Osteocyte (in vitro differentiated cells): ENCODE results near the gene DIP2C. TPM values are rescaled to one million over a fixed set of nuclear protein-coding genes. Genes with fewer than 3 reads are reported as not detected.

Experiments
- DNase-seq: peaks from one replicate; pipeline ENCODE4 v3.0.0; 2021; ENCODE audit warnings: mixed read lengths; ENCODE audit not compliant: unreplicated experiment; ENCODE audit errors: extremely low spot score
- H3K27ac Mint-ChIP-seq: one replicate; pipeline ENCODE4 v1.8.0; 2021; ENCODE audit warnings: mild to moderate bottlenecking, mixed read lengths; ENCODE audit not compliant: unreplicated experiment
- H3K27me3 Mint-ChIP-seq: one replicate; pipeline ENCODE4 v1.8.0; 2021; ENCODE audit warnings: mixed read lengths; ENCODE audit not compliant: unreplicated experiment
- H3K36me3 Mint-ChIP-seq: one replicate; pipeline ENCODE4 v1.8.0; 2021; ENCODE audit warnings: mixed read lengths; ENCODE audit not compliant: unreplicated experiment
- H3K4me1 Mint-ChIP-seq: one replicate; pipeline ENCODE4 v1.8.0; 2021; ENCODE audit warnings: mixed read lengths; ENCODE audit not compliant: unreplicated experiment
- H3K4me3 Mint-ChIP-seq: one replicate; pipeline ENCODE4 v1.8.0; 2021; ENCODE audit warnings: mild to moderate bottlenecking, moderate library complexity, mixed read lengths; ENCODE audit not compliant: unreplicated experiment
- H3K9me3 Mint-ChIP-seq: one replicate; pipeline ENCODE4 v1.8.0; 2021; ENCODE audit warnings: mixed read lengths; ENCODE audit not compliant: unreplicated experiment
- CTCF ChIP-seq: fragments of 200-600 bp; sonication (generic); IDR thresholded peaks from 2 replicates; pipeline ENCODE4 v1.5.0; 2021; ENCODE audit warnings: antibody characterized with exemption, mild to moderate bottlenecking, moderate library complexity
- long read RNA-seq: library from polyadenylated mRNA; unstranded; transcript quantifications from one replicate; pipeline ENCODE4 v2.0.0, GENCODE V29; 2021
- total RNA-seq: library from RNA; stranded (reverse); gene quantifications from 2 replicates; pipeline ENCODE4 v1.2.1, GENCODE V29; 2021

The DIP2C gene
- total RNA-seq: 36.8 and 36.9 TPM in 2 replicates
- long read RNA-seq, partial matches to known transcripts: 25 of 48 reads
- long read RNA-seq, other reads (novel, unspliced or antisense): 23 of 48 reads

- Mint-ChIP-seq H3K27me3 (peaks cover 6% of the 10 kb centered on the region), H3K4me1 (peaks cover 36% of the 10 kb centered on the region), H3K9me3 (no peaks in the 10 kb centered on the region), H3K27ac (peak within 1 kb of the TSS; percentile 85), H3K4me3 (peak within 1 kb of the TSS; percentile 84), H3K36me3 (no peaks in the 10 kb centered on the region)
- peak; percentile 92 for DNase-seq
- TF ChIP-seq CTCF: no peak
Measured at GRCh38 chr10:689452-690371, at the start of gene DIP2C. Gene DIP2C, minus strand, starts transcription at chr10:689668. Its CDS starts 90 bp downstream, at chr10:689578.

GRCh38 chr10:734481-734880 lies 45.0 kb upstream of the DIP2C start:
- Mint-ChIP-seq H3K4me1 (no peaks in the 10 kb centered on the region), H3K4me3 (no peak overlapping the region), H3K36me3 (no peaks in the 10 kb centered on the region), H3K27ac (no peak overlapping the region), H3K9me3 (no peaks in the 10 kb centered on the region), H3K27me3 (peaks cover 38% of the 10 kb centered on the region)
- no peak for TF ChIP-seq CTCF
- DNase-seq: no peak

GRCh38 chr10:733086-733485 lies 43.6 kb upstream of the DIP2C start:
- no peaks in the 10 kb centered on the region for H3K4me1 Mint-ChIP-seq
- no peak for TF ChIP-seq CTCF
- H3K4me3 Mint-ChIP-seq: no peak overlapping the region
- no peak for DNase-seq
- H3K27me3 Mint-ChIP-seq: peaks cover 38% of the 10 kb centered on the region
- no peaks in the 10 kb centered on the region for H3K9me3 Mint-ChIP-seq
- H3K36me3 Mint-ChIP-seq: no peaks in the 10 kb centered on the region
- H3K27ac Mint-ChIP-seq: no peak overlapping the region

GRCh38 chr10:729213-729612 lies 39.7 kb upstream of the DIP2C start:
- H3K9me3 Mint-ChIP-seq: no peaks in the 10 kb centered on the region
- H3K36me3 Mint-ChIP-seq: no peaks in the 10 kb centered on the region
- no peak for TF ChIP-seq CTCF
- no peaks in the 10 kb centered on the region for H3K4me1 Mint-ChIP-seq
- H3K27ac Mint-ChIP-seq: no peak overlapping the region
- H3K4me3 Mint-ChIP-seq: no peak overlapping the region
- peaks cover 34% of the 10 kb centered on the region for H3K27me3 Mint-ChIP-seq
- DNase-seq: no peak

GRCh38 chr10:728603-729002 lies 39.1 kb upstream of the DIP2C start:
- no peaks in the 10 kb centered on the region for H3K9me3 Mint-ChIP-seq
- H3K27ac Mint-ChIP-seq: no peak overlapping the region
- TF ChIP-seq CTCF: no peak
- H3K4me1 Mint-ChIP-seq: no peaks in the 10 kb centered on the region
- no peak for DNase-seq
- H3K4me3 Mint-ChIP-seq: no peak overlapping the region
- no peaks in the 10 kb centered on the region for H3K36me3 Mint-ChIP-seq
- H3K27me3 Mint-ChIP-seq: peaks cover 28% of the 10 kb centered on the region
